ENCODE measurements around the gene DEDD. TPM values are rescaled to one million over a fixed set of nuclear protein-coding genes. Genes with fewer than 3 reads are reported as not detected.
A peak's percentile ranks its signal among the peaks of the same experiment; 100 is the strongest.
"Not testable (repeated sequence)": the region's sequence is repeated elsewhere in the genome, so short reads cannot be mapped to it uniquely, and the experiment has no call there.

The DEDD gene
- polyA plus RNA-seq, 1 experiment: 34.9 TPM

DNA sequence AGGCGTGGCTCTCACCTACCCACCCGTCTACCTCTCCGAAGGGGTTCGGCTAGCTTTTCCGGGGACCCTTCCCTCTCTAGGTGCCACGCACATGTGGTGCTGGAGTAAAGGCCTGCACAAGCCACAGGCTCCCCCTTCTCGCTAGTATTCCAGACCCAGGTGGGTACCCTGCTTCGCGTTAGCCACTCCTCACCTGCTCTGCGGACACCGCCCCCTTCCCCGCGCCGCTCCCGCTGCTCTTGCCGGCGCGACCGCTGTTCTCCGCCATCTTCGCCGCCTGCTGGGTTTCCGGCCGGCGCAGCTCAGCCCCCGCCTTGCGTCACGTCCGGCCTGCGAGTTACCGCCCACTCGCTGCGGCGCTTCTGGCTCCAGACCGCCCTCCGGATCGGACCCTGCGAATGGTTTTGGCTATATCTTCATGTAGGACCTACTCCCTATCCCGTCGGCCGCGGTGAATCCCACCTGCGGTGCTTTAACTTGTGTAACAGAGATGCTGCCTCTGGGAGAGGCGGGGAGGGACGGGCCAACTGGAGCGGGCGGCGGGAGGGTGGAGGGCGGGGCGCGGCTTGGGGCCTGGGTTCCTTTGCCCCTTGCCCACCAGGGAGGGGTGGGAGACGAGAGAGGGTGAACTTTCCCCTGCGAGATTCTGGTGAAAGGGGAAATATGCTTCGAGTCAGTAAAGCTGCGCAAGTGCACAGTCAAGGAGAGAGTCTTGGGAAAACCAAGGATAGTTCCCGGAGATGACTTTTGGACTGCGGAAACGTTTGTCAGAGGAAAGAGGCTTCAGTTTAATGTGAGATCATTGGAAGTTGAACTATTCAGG, 14.5 kb downstream of the DEDD start, which contains the start of the genes NIT1 and PFDN2:
NIT1 (plus strand) TSS at position 347 of the 823 bp plus-strand sequence; CDS start at position 419, 72 bp downstream.
PFDN2 (minus strand) TSS at position 279 of the 823 bp plus-strand sequence; CDS start at position 268, 11 bp downstream.
- no peak for TF ChIP-seq CTCF (IDR thresholded peaks at IDR 0.05; ENCODE audit: low read depth, low read length)
- Histone ChIP-seq H3K27me3 (ENCODE audit: control insufficient read depth, insufficient read depth, low read length) (no peaks in the 10 kb centered on the region), H3K4me3 (ENCODE audit: low read depth, low read length) (peak within 1 kb of the TSS; percentile 100), H3K27ac (ENCODE audit: low read depth, low read length) (peak within 1 kb of the TSS; percentile 95), H3K9me3 (ENCODE audit: control insufficient read depth, insufficient read depth, low read length) (no peaks in the 10 kb centered on the region; the same call in 1 of the 2 replicates)
- no peak for DNase-seq (ENCODE audit: low read depth, low spot score)
- POLR2A ChIA-PET: interaction anchor here (0.6 to 2.1 kb wide), 7 partner anchors 10 to 65 kb away, joined by 3 to 20 read pairs (median 4); partner anchors contain the start of genes DEDD, PPOX and UFC1
- CTCF ChIA-PET: interaction anchor here (0.6 to 1.8 kb wide), 2 partner anchors 21 to 121 kb away, joined by 3 to 5 read pairs; no protein-coding TSS in a partner anchor

- H3K4me3 ChIP-seq (ENCODE audit: low read depth, low read length); H3K9me3 ChIP-seq (ENCODE audit: control insufficient read depth, insufficient read depth, low read length); DNase-seq (ENCODE audit: low read depth, low spot score); POLR2A ChIA-PET; H3K27me3 ChIP-seq (ENCODE audit: control insufficient read depth, insufficient read depth, low read length): not testable (repeated sequence)
- H3K27ac ChIP-seq (ENCODE audit: low read depth, low read length): peak overlapping the region; percentile 66
- CTCF ChIA-PET: interaction anchor here (1.0 kb wide), 1 partner anchor 18 kb away, joined by 3 read pairs; no protein-coding TSS in a partner anchor
Observed at GRCh38 chr1:161115961-161116360, 16.5 kb downstream of the DEDD start.

- ChIA-PET POLR2A (no interaction called here), CTCF (interaction anchor here (1.0 kb wide), 1 partner anchor 17 kb away, joined by 3 read pairs; no protein-coding TSS in a partner anchor)
- H3K9me3 ChIP-seq (ENCODE audit: control insufficient read depth, insufficient read depth, low read length): no peaks in the 10 kb centered on the region; the same call in 1 of the 2 replicates
- no peak overlapping the region for H3K4me3 ChIP-seq (ENCODE audit: low read depth, low read length)
- peak; percentile 67 for DNase-seq (ENCODE audit: low read depth, low spot score)
- H3K27ac ChIP-seq (ENCODE audit: low read depth, low read length): peak overlapping the region; percentile 77
- no peak for TF ChIP-seq CTCF (IDR thresholded peaks at IDR 0.05; ENCODE audit: low read depth, low read length)
- no peaks in the 10 kb centered on the region for H3K27me3 ChIP-seq (ENCODE audit: control insufficient read depth, insufficient read depth, low read length)
Observed at GRCh38 chr1:161115132-161115711, 17.2 kb downstream of the DEDD start.

DNA sequence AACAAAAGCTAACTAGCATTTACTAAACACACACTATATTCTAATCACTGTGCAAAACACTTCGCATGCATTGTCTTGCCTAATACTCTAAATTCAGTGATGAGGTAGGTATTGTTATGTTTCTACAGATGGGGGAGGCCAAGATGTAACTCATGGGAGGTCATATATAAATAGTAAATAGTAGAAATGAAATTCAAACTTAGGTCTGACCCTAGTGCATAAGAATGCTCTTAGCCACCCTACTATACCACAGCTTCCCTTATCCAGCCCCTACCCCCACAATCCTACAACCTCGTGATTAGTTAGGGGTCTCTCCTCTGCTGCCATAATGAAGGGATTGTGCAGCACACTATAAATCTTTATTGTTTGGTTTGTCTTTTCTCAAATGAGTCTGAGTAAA, 17.9 kb downstream of the DEDD start:
- TF ChIP-seq CTCF (IDR thresholded peaks at IDR 0.05; ENCODE audit: low read depth, low read length): no peak
- ChIA-PET POLR2A (interaction anchor here (0.5 kb wide), 1 partner anchor 64 kb away, joined by 4 read pairs; no protein-coding TSS in a partner anchor), CTCF (interaction anchor here (3.6 kb wide), 1 partner anchor 17 kb away, joined by 23 read pairs; the partner anchor contains the start of gene KLHDC9)
- Histone ChIP-seq H3K9me3 (ENCODE audit: control insufficient read depth, insufficient read depth, low read length) (no peaks in the 10 kb centered on the region; the same call in 1 of the 2 replicates), H3K27ac (ENCODE audit: low read depth, low read length) (no peak overlapping the region), H3K4me3 (ENCODE audit: low read depth, low read length) (no peak overlapping the region), H3K27me3 (ENCODE audit: control insufficient read depth, insufficient read depth, low read length) (no peaks in the 10 kb centered on the region)
- DNase-seq (ENCODE audit: low read depth, low spot score): no peak

DNA sequence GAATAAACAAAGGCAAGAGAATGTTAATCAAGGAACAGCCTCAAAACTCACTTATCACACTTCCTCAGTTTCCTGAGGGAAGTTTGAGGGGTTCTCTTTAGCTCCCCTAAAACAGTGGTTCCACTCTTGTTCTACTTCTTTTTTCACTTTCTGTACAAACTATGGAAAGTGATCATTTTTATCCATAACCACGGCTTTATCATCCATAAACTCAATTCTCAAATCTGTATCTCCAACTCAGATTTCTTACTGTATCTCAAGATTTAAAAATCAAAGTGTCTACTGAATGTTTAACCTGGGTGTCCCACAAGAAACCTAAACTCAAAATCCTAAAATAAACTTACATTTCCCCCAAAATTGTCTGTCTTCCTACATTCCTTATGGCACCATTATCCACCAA, 18.6 kb downstream of the DEDD start:
- Histone ChIP-seq H3K27me3 (ENCODE audit: control insufficient read depth, insufficient read depth, low read length) (no peaks in the 10 kb centered on the region), H3K27ac (ENCODE audit: low read depth, low read length) (no peak overlapping the region), H3K9me3 (ENCODE audit: control insufficient read depth, insufficient read depth, low read length) (no peaks in the 10 kb centered on the region; the same call in 1 of the 2 replicates), H3K4me3 (ENCODE audit: low read depth, low read length) (no peak overlapping the region)
- no peak for DNase-seq (ENCODE audit: low read depth, low spot score)
- ChIA-PET CTCF (interaction anchor here (3.6 kb wide), 1 partner anchor 17 kb away, joined by 23 read pairs; the partner anchor contains the start of gene KLHDC9), POLR2A (no interaction called here)
- no peak for TF ChIP-seq CTCF (IDR thresholded peaks at IDR 0.05; ENCODE audit: low read depth, low read length)

Data from AG04450 (cell line).